H7 (cell line): ENCODE data around the gene ACP4. TPM values are rescaled to one million over a fixed set of nuclear protein-coding genes. Genes with fewer than 3 reads are reported as not detected.

ENCODE experiments used
- DNase-seq: peaks from one replicate; pipeline ENCODE4 v3.0.0; 2012
- H3K27me3 ChIP-seq: 2 replicates; pipeline ENCODE4 v1.6.0; 2011; ENCODE audit warnings: mild to moderate bottlenecking, low read length; ENCODE audit not compliant: control insufficient read depth, insufficient read depth
- H3K36me3 ChIP-seq: replicated peaks from 2 replicates; pipeline ENCODE4 v1.5.1; 2011; ENCODE audit warnings: low read length; ENCODE audit not compliant: control insufficient read depth, insufficient read depth
- H3K4me3 ChIP-seq: 2 replicates; pipeline ENCODE4 v1.5.1; 2011; ENCODE audit warnings: low read depth, mild to moderate bottlenecking, control low read depth, low read length, moderate library complexity; ENCODE audit not compliant: insufficient read depth
- total RNA-seq: library from RNA; depleted of rRNA; stranded (reverse); fragments of >200 nt; shearing (Covaris generic); gene quantifications from 2 replicates; pipeline ENCODE4 v1.2.3, GENCODE V29; 2014

ACP4 gene
- total RNA-seq, 1 experiment from 2014 or later = not detected

DNA sequence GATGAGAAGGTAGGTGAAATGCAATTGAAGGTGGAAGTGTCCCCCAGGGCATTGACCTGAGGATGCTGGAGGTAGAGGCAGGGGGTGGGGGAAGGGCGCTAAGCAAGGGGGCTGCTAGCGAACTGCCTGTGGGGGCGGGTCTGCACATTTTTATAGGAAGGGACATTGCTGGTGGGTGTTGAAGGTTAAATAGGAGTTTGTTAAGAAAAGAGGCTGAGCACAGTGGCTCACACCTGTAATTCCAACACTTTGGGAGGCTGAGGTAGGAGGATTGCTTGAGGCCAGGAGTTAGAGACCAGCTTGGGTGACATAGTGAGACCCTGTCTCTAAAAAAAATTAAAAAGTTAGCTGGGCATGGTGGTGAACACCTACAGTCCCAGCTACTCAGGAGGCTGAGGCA lies 5.5 kb upstream of the ACP4 start:
- peaks cover 11% of the 10 kb centered on the region for H3K27me3 ChIP-seq
- DNase-seq = no peak
- no peak overlapping the region for H3K4me3 ChIP-seq
- no peaks in the 10 kb centered on the region for H3K36me3 ChIP-seq

DNA sequence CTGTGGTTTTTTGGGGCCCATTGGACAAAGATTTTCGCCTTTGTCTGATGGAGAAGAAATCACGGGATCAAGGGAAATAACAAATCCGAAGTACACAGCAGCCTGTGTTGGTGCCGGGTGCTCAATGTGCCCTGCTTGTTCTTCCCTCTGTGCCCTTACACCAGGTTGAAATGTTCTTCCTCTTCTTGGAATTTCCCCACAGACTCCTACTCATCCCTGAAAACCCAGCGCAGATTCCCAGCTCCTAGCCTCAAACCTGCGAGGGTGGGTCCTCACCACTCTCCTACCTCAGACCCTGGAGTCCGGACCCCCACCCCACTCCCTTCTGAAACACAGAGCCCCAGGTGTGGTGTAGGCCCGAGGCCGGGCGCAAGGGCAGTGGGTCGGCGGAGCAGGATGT lies 4.9 kb upstream of the ACP4 start:
- Histone ChIP-seq H3K27me3 (peaks cover 6% of the 10 kb centered on the region), H3K36me3 (no peaks in the 10 kb centered on the region), H3K4me3 (no peak overlapping the region)
- DNase-seq = no peak

DNA sequence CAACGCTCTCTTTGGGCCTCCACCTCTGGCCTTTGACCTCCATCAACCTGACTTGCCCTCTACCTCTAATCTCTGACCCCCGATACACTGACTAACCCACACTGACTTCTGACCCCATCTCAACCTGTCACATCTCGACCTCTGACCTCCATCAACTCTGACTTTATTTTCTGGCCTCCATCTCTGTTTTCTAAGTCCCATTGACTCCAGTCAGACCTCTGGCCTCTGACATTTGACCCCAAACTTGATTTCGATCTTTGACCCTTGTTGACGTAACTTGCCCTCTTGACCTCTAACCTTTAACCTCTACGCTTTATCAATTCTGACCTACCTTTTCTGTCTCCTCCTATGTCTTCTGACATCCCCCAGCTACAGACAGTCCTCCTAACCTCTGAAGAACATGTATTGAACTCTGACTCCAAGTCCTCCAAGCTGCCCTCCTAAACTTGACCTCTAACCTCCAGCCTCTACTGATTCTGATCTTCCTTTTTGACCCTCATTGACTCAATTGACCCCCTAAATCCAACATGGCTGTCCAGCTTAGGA lies 780 bp downstream of the ACP4 start:
- no peak for DNase-seq
- no peaks in the 10 kb centered on the region; the same call in 1 of the 2 replicates for H3K36me3 ChIP-seq
- H3K27me3 ChIP-seq = peaks cover 1% of the 10 kb centered on the region; the same call in 1 of the 2 replicates
- no peak overlapping the region for H3K4me3 ChIP-seq

DNA sequence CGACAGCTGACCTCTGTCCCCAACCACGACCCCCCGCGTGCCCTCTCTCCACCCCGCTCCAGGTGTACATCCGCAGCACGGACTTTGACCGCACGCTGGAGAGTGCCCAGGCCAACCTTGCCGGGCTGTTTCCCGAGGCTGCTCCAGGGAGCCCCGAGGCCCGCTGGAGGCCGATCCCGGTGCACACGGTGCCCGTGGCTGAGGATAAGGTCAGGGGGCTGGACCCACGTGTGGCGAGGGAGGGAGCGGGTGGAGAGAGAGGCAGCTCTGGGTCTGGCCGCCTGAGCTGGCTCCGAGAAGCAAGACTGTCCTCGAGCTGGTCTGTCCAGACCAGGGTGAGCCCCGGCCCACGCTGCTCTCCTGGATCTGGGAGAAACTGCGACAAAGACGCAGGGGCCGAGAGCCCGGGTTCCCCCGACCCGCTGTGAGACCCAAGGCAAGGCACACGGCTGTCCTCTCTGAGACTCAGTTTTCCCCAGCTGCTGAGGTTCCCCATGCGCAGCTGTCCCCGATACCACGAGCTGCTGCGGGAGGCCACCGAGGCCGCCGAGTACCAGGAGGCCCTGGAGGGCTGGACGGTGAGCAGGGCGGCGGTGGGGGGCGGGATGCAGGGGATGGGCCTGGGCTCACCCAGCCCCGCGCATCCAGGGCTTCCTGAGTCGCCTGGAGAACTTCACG lies 1.5 kb downstream of the ACP4 start:
- H3K4me3 ChIP-seq = no peak overlapping the region
- DNase-seq = peak; percentile 69
- H3K36me3 ChIP-seq = no peaks in the 10 kb centered on the region; the same call in 1 of the 2 replicates
- H3K27me3 ChIP-seq = peaks cover 1% of the 10 kb centered on the region; the same call in 1 of the 2 replicates

DNA sequence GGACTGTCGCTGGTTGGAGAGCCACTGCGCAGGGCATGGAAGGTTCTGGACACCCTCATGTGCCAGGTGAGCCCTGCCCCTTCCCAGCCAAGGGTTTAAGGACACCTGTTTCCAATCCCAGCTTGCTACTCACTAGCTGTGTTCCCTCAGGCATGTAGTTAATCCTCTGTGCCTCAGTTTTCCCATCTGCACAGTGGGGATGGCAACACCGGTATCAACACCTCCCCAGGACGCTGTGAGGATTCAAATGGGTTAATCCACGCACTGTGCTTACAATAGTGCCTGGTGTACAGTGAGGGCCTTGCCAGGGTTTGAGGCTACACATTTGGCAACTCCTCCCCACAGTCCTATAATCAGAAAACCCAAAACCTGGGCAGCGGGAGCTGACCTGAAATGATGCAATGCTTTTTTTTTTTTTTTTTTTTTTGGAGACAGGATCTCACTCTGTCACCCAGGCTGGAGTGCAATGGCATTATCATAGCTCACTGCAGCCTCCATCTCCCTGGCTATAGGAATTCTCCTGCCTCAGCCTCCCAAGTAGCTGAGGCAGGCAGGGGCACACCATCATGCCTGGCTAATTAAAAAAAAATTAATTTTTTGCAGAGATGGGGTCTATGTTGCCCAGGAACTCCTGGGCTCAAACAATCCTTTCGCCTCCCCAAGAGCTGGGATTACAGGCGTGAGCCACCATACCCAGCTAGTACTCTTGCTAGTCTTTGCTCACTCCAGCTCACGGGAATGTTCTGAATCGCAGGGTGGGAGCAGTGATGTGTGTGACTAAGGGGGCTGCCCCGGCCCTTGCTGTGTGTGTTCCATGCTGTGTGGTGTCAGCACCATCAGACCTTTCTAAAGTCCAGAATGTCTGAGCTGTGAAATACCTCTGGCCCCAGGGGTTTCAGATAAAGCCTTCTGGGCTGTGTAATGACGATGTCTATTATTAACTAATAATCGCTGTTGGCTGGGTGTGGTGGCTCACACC lies 2.3 kb downstream of the ACP4 start:
- Histone ChIP-seq H3K4me3 (no peak overlapping the region), H3K36me3 (no peaks in the 10 kb centered on the region; the same call in 1 of the 2 replicates), H3K27me3 (peaks cover 1% of the 10 kb centered on the region; the same call in 1 of the 2 replicates)
- no peak for DNase-seq

DNA sequence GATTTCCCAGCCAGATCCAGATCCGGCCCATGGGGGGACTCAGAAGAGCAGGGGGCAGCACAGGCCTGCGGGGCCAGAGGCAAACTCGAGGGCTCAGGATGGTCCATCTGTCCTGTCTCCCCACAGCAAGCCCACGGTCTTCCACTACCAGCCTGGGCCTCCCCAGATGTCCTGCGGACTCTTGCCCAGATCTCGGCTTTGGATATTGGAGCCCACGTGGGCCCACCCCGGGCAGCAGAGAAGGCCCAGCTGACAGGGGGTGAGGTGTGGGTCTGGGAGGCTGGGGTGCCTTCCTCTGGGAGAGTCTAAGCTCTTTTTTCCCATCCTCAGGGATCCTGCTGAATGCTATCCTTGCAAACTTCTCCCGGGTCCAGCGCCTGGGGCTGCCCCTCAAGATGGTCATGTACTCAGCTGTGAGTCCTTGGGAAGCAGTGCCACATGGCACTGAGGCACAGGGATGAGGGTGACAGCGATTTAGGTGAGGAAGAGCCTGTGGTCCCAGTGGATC lies 3.4 kb downstream of the ACP4 start:
- DNase-seq = peak; percentile 62

DNA sequence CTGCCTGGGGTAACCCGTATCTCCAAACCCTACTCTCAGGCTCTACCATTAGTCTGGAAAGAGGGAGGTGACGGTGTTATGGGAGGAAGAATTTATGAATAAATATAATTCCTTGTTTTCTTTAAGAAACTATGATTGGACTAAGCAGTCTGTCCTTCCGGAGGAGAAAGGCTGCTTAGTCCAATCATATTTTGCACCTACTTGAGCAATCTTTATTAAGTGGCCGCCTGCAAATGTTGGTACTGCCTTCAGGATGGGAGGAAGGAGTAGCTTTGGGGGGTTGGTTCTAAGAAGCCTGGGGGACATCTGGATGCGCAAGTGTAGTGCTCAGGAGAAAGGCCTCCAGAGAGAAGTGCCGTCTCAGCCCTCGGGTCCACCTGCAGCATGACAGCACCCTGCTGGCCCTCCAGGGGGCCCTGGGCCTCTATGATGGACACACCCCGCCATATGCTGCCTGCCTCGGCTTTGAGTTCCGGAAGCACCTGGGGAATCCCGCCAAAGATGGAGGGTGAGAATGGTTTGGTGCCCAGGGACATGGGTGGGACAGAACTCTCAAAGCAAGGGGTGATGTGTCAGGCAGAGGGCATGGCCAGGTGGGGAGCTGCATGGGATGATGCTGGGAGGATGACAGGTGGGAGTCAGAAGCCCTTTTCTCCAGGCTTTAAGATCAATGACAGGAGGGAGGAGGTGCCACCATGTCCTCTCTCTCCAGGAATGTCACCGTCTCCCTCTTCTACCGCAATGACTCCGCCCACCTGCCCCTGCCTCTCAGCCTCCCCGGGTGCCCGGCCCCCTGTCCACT lies 4.1 kb downstream of the ACP4 start:
- H3K36me3 ChIP-seq = peaks cover 14% of the 10 kb centered on the region
- no peaks in the 10 kb centered on the region for H3K27me3 ChIP-seq
- no peak for DNase-seq
- H3K4me3 ChIP-seq = no peak overlapping the region

More for the DNA sequence above, 3.4 kb downstream of the ACP4 start:
- H3K27me3 ChIP-seq = peaks cover 1% of the 10 kb centered on the region; the same call in 1 of the 2 replicates
- peaks cover 8% of the 10 kb centered on the region for H3K36me3 ChIP-seq
- H3K4me3 ChIP-seq = no peak overlapping the region

DNA sequence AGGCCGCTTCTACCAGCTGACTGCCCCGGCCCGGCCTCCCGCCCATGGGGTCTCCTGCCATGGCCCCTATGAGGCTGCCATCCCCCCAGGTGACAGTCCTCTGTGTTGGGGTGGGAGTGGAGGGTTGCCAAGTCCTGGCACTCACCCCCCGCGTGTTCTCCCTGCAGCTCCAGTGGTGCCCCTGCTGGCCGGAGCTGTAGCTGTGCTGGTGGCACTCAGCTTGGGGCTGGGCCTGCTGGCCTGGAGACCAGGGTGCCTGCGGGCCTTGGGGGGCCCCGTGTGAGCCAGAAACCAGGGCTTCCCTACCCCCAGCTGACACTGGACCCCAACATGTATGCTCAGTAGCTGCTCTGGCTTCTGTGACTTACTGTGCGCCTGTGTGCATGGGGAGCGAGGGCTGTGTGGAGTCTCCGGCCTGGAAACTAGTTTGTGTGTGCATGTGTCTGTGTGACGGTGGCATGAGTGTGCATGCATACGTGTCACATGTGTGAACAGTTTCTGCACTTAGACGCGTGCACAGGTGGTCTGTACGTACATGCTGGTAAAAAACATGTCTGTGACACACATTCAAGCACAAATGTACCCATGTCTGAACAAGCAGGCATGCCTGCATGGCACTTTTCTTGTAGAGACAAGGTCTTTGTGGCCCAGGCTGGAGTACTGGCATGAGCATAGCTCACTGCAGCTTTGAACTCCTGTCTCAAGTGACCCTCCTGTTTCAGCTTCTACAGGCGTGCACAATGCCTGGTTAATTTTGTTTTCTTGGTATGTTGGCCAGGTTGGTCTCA lies 4.9 kb downstream of the ACP4 start:
- peaks cover 22% of the 10 kb centered on the region for H3K36me3 ChIP-seq
- peak; percentile 83 for DNase-seq
- no peaks in the 10 kb centered on the region for H3K27me3 ChIP-seq
- no peak overlapping the region for H3K4me3 ChIP-seq

DNA sequence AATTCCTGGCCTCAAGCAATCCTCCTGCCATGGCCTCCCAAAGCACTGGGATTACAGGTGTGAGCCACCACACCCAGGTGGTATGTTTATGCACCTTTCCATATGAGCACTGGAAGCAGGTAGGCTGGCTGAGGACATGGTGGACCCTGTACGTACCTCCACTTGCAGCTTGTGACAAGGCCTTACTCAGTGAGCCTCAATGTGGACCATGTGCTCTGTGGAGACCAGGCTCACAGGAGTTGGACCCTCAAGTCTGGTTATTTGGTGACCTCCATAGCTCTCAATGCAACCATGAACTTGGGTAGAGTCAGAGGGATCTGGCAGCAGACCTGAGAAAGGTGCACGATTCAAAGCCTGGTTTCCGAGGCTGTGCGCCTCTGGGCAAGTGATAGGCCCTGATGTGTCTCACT lies 5.5 kb downstream of the ACP4 start:
- no peaks in the 10 kb centered on the region for H3K27me3 ChIP-seq

DNA sequence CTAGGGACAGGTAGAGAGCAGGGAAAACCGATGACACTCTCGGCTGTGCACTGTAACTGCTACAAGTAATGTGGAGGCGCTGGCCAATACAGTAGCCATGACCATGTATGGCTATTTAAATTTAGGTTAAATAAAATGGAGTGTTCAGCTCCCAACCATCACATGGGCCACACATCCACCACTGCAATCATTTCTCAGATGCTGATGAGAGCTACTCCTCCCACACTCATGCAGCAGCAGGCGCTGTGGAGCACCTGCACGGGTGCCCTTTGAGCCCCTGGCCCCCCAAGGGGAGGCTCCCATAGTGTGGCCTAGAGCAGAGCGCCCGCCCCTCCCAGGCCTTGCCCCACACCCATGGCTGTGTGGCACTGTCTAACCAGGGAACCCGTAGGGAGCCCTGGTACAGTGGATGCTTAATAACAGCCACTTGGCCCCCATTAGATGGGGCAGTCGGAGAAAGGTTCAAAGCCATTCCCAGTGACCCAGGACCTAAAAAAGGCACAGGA lies 6.0 kb downstream of the ACP4 start:
- DNase-seq = peak; percentile 77
- Histone ChIP-seq H3K4me3 (no peak overlapping the region), H3K36me3 (peaks cover 31% of the 10 kb centered on the region), H3K27me3 (no peaks in the 10 kb centered on the region)

More for the DNA sequence above, 5.5 kb downstream of the ACP4 start:
- H3K36me3 ChIP-seq = peaks cover 26% of the 10 kb centered on the region
- no peak overlapping the region for H3K4me3 ChIP-seq
- no peak for DNase-seq

DNA sequence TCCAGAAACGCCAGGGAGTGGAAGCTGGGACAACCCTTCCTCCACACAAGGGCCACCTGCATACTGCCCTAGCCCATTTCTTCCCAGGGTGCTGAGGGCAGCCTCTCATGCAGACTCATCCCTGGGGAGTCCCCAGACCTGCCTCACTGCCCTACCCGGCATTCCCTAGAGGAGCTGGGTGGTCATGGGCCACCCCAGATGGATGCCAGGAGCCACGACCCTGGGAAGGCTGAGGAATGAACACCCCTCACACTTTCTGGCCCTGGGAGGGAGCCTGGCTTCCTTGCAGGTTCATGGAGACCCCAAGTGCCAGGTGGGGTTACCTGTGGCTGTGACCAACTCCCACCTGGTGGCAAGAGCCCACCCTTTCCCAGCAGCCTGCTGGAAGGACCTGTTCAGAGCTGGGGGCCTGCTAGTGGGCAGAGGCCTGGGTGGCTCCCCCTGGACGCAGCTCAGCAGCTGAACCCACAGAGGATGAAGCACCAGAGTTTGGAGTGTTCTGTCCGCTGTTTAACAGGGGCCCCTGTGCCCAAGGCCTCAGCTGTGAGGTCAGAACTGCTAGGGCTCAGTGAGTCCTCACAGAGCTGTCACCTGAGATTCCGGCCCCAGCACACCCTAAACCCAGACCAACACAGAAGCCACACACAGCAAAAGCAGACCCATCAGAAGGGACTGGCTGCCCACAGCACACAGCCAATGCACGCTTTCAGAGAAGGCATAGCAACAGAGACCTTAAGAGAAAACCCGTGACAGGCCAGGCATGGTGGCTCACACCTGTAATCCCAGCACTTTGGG lies 6.6 kb downstream of the ACP4 start:
- H3K36me3 ChIP-seq = peaks cover 33% of the 10 kb centered on the region
- DNase-seq = peak; percentile 61
- no peak overlapping the region for H3K4me3 ChIP-seq
- no peaks in the 10 kb centered on the region for H3K27me3 ChIP-seq

DNA sequence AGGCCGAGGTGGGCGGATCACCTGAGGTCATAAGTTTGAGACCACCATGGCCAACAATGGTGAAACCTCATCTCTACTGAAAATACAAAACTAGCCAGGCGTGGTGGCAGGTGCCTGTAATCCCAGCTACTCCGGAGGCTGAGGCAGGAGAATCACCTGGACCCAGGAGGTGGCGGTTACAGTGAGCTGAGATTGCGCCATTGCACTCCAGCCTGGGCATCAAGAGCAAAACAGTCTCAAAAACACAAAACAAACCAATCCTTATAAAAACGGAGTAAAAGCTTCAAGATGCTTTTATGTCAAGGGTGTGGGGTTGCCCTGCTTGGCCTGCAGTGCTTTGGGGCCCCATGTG lies 7.2 kb downstream of the ACP4 start:
- H3K27me3 ChIP-seq = no peaks in the 10 kb centered on the region
- H3K4me3 ChIP-seq = no peak overlapping the region
- DNase-seq = no peak
- H3K36me3 ChIP-seq = peaks cover 38% of the 10 kb centered on the region
